Right kidney (tissue), 1 donor: Measurements from ENCODE around the gene TM9SF1.
A peak's percentile ranks its signal among the peaks of the same experiment; 100 is the strongest.

Experiments
- DNase-seq: peaks from one replicate; pipeline ENCODE4 v3.0.0-alpha.2; 2016

Gene TM9SF1

GRCh38 chr14:24196071-24197055 is 1.1 kb upstream of the TM9SF1 start:
- no peak for DNase-seq

GRCh38 chr14:24194873-24195185 is 412 bp downstream of the TM9SF1 start:
- DNase-seq: no peak

- no peak for DNase-seq
These were observed 912 bp downstream of the TM9SF1 start for GRCh38 chr14:24194186-24194872.

- no peak for DNase-seq
These were observed 2.3 kb downstream of the TM9SF1 start for GRCh38 chr14:24192933-24193332.

- no peak for DNase-seq
These were observed 4.8 kb downstream of the TM9SF1 start for GRCh38 chr14:24190416-24190815.

- no peak for DNase-seq
These were observed 5.8 kb downstream of the TM9SF1 start for GRCh38 chr14:24189460-24189859.

GRCh38 chr14:24189059-24189375 is 6.2 kb downstream of the TM9SF1 start:
- DNase-seq: no peak

GRCh38 chr14:24188251-24189058 is 6.8 kb downstream of the TM9SF1 start, which contains the start of gene IPO4:
TSS of gene IPO4 (minus strand) at chr14:24188816. CDS start at chr14:24188787, 29 bp downstream.
- DNase-seq: peak; percentile 76

GRCh38 chr14:24187539-24187915 is 7.7 kb downstream of the TM9SF1 start:
- DNase-seq: no peak

- DNase-seq: no peak
These were observed 8.3 kb downstream of the TM9SF1 start for GRCh38 chr14:24186831-24187538.

GRCh38 chr14:24185741-24186140 is 9.5 kb downstream of the TM9SF1 start:
- DNase-seq: no peak

- no peak for DNase-seq
These were observed 10.2 kb downstream of the TM9SF1 start for GRCh38 chr14:24185026-24185425.

- no peak for DNase-seq
These were observed 10.9 kb downstream of the TM9SF1 start for GRCh38 chr14:24184104-24184970.

GRCh38 chr14:24183014-24183481 is 12.2 kb downstream of the TM9SF1 start:
- DNase-seq: no peak

- DNase-seq: no peak
These were observed 12.9 kb downstream of the TM9SF1 start for GRCh38 chr14:24182110-24182882.

- DNase-seq: no peak
These were observed 13.7 kb downstream of the TM9SF1 start for GRCh38 chr14:24181371-24182077.

- DNase-seq: no peak
These were observed 15.1 kb downstream of the TM9SF1 start for GRCh38 chr14:24179961-24180796.

GRCh38 chr14:24179294-24179960 is 15.8 kb downstream of the TM9SF1 start:
- DNase-seq: no peak
